Measurements from ENCODE around the gene KRT78. TPM values are rescaled to one million over a fixed set of nuclear protein-coding genes. Genes with fewer than 3 reads are reported as not detected.
A peak's percentile ranks its signal among the peaks of the same experiment; 100 is the strongest.

Gene KRT78
- total and polyA plus RNA-seq, 9 of the 15 experiments (the other 6 are each of a cell fraction or from before 2014, with no cell fraction given), result not detected

GRCh38 chr12:52871291-52872039 is 22.7 kb upstream of the KRT78 start:
- Histone ChIP-seq H3K4me2 (ENCODE audit: insufficient read depth, low read length) (no peak overlapping the region), H3K9me1 (ENCODE audit: control insufficient read depth, insufficient read depth, low read length) (no peaks in the 10 kb centered on the region), H3K27ac (ENCODE audit: extremely low read depth, low read depth, low read length) (no peak overlapping the region), H3K36me3 (ENCODE audit: control insufficient read depth, insufficient read depth, low read length) (no peaks in the 10 kb centered on the region), H3K27me3 (ENCODE audit: control insufficient read depth in 2 of 2, insufficient read depth in 2 of 2, low read length in 2 of 2) (no peaks in the 10 kb centered on the region), H3K9me3 (replicated peaks; ENCODE audit: control insufficient read depth, insufficient read depth, low read depth, low read length) (no peaks in the 10 kb centered on the region), H4K20me1 (replicated peaks; ENCODE audit: control insufficient read depth, insufficient read depth, low read length) (no peaks in the 10 kb centered on the region), H2AFZ (ENCODE audit: low read depth, low read length) (peak overlapping the region; percentile 13; the same call in 1 of the 2 replicates), H3K4me1 (replicated peaks in 1 of 2; ENCODE audit: control insufficient read depth in 2 of 2, insufficient read depth in 2 of 2, low read length in 2 of 2) (peaks cover 25 to 39% of the 10 kb centered on the region in 2 experiments), H3K4me3 (no peak overlapping the region), H3K9ac (ENCODE audit: insufficient read depth in 1 of 2, low read depth in 2 of 2, low read length in 2 of 2) (peak overlapping the region in 1 of 2 experiments; percentile 55; a peak in 1 of 4 replicates), H3K79me2 (ENCODE audit: control insufficient read depth, insufficient read depth, low read length) (no peaks in the 10 kb centered on the region)
- CTCF ChIA-PET (ENCODE audit: low intra/inter-chr PET ratio), result interaction anchor here (1.8 to 2.5 kb wide), 2 partner anchors 179 to 288 kb away, joined by 8 to 34 read pairs; no protein-coding TSS in a partner anchor
- 63% methylated on average over 9 of the region's 9 CpGs for WGBS (ENCODE audit: insufficient coverage, low coverage, missing lambda C conversion rate)
- BruUV-seq (replicated peaks), result no TSS peak
- POLR2A ChIA-PET, result no interaction called here
- FAIRE-seq, result no peak
- no peak for DNase-seq (ENCODE audit: extremely low read depth in 1 of 4, low spot score in 3 of 4)
- TF ChIP-seq ZNF766 (CRISPR knock-in tag; conservative IDR thresholded peaks at IDR 0.05) (peak; percentile 44), PRDM10 (IDR thresholded peaks at IDR 0.05; ENCODE audit: partially characterized antibody) (peak; percentile 49), ZKSCAN8 (CRISPR knock-in tag; IDR thresholded peaks at IDR 0.05) (no peak), ZNF584 (CRISPR knock-in tag; IDR thresholded peaks at IDR 0.05; ENCODE audit: low read depth) (0 out of 2 replicates have a peak, but pooled peaks have one; percentile 7)
- no peak for ATAC-seq
- intact Hi-C loops (cut with micrococcal nuclease), result loop anchor here (2.0 to 10.0 kb wide), 4 partner anchors 177 to 714 kb away; no protein-coding TSS in a partner anchor
- in situ Hi-C loops (cut with MboI), result no loop called here

Data from K562 (cell line).